A673 (cell line): ENCODE data around the gene PRPSAP2.

Source experiments
- EZH2 ChIP-seq: fragments of 200-600 bp; sonication (generic); IDR thresholded peaks from 2 replicates; pipeline ENCODE4 v1.6.1; 2017; ENCODE audit warnings: borderline replicate concordance, low read depth, mild to moderate bottlenecking, mixed read lengths, antibody characterized with exemption, low read length; ENCODE audit not compliant: poor library complexity, severe bottlenecking
- TF ChIP-seq, protein P1 (sequence below): fragments of 300-800, 200-600 bp; sonication (generic); conservative IDR thresholded peaks from 2 replicates; pipeline ENCODE4 v1.5.1; 2017; ENCODE audit warnings: low read depth, mild to moderate bottlenecking, antibody characterized with exemption, low read length, moderate library complexity, mixed read lengths

DNA sequence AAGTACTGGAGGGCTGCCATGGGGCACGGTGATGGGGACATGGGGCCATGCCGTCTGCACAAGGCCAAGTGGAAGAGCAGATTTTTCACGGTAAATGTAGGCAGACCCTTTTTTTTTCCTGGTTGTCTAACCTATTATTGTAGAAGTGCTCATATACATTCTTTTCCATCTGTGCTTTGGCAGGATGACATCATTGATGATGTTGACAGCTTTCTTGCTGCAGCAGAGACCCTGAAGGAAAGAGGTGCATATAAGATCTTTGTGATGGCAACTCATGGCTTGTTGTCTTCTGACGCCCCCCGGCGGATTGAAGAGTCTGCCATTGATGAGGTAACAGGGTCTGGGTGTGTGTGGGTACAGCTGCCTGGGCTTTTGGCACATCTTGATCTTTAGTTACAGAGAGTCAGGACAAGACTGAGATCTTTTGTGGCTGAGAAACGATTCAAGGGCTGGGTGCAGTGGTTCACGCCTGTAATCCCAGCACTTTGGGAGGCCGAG is 70.7 kb downstream of the PRPSAP2 start:
- TF ChIP-seq EZH2: no peak
- TF ChIP-seq, protein P1, sequence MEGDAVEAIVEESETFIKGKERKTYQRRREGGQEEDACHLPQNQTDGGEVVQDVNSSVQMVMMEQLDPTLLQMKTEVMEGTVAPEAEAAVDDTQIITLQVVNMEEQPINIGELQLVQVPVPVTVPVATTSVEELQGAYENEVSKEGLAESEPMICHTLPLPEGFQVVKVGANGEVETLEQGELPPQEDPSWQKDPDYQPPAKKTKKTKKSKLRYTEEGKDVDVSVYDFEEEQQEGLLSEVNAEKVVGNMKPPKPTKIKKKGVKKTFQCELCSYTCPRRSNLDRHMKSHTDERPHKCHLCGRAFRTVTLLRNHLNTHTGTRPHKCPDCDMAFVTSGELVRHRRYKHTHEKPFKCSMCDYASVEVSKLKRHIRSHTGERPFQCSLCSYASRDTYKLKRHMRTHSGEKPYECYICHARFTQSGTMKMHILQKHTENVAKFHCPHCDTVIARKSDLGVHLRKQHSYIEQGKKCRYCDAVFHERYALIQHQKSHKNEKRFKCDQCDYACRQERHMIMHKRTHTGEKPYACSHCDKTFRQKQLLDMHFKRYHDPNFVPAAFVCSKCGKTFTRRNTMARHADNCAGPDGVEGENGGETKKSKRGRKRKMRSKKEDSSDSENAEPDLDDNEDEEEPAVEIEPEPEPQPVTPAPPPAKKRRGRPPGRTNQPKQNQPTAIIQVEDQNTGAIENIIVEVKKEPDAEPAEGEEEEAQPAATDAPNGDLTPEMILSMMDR: no peak
